NCI-H526 (cell line): ENCODE results near the gene TRAF1.

ENCODE experiments used
- DNase-seq, 2 experiments: peaks; one replicate each; lab custom pipeline; 2025; lab: John Stamatoyannopoulos, UW

Gene TRAF1

GRCh38 chr9:120905315-120906164, 21.1 kb downstream of the TRAF1 start:
- no peak for DNase-seq

GRCh38 chr9:120904978-120905301, 21.7 kb downstream of the TRAF1 start:
- no peak for DNase-seq

GRCh38 chr9:120904061-120904977, 22.3 kb downstream of the TRAF1 start:
- no peak for DNase-seq

DNA sequence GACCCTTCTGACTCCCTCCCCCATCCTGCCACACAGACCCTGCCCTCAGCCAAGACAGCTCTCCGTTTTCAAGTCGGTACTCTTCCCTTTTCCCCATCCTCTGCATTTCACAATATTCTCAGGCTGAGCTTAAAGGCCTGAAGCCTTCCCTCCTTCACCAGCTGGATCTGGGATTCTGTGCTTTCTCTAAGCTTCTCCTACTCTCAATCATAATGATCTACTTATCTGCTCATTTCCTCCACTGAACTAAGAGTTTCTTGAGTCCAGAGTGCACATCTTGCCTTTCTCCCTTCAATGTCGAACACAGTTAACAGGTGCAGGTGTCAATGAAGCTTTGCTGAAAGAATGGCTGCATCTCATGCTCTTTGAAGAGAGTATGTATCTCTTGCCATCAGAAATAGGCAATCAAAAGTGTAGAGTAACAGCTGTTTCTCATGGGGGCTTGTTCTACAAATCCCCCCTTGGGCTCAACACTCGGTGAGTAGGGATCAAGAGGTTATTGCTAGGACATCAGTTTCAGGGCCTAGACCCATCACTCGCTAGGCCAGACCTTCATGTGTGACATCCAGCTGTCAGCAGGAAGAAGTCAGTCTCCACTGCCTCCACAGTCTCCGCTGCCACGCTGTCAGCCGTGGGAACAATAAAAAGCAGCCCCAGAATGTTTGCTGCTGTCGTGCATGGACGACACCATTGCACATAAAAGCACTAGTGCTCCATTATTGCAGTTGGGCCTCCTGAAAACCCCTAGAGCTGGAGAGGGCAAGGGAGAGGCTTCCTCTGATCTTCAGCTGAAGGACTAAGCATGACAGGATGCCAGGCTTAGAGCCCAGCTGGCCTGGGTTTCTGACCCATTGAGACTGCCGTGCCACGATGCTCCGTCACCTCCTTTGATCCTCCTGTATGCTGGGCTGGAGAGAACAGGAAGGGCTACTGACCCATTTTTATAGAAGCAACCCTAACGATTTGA, 23.7 kb downstream of the TRAF1 start:
- no peak for DNase-seq

DNA sequence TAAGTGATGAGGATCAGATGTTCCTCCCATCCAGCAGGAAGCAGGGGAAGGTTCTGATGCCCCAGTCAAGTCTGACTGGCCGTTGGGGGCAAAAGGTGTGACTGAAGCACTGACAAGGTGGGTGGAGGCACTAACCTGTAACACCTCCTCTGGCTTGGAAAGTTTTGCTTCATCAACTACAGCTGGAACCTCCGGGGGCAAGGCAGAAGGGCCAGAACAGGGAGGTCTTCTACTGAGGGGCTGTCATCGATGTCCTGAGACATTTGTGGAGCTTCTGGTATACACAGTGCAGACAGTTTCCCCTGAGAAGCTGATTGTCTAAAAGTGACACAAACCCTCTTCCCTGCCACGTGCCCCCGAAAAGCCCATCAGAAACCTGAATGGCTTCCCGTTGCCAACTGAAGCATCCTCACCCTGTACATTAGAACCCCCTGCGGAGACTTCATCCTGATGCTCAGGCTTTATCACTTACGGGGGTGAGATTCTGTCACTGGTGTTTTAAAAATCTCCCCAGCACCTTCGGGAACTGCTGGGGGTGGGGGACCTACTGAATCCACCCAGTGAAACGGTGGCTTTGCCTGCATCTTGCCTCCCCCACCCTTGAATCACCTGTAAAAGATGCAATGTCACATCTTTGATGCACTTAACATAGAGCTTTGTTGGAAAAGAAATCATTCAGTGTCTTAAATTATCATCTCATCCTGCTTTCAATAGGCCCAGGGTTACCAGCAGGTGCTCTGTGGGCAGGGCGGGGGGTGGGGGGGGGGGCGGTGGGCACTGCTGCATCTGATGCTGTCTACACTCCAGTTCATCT, 24.6 kb downstream of the TRAF1 start:
- no peak for DNase-seq

DNA sequence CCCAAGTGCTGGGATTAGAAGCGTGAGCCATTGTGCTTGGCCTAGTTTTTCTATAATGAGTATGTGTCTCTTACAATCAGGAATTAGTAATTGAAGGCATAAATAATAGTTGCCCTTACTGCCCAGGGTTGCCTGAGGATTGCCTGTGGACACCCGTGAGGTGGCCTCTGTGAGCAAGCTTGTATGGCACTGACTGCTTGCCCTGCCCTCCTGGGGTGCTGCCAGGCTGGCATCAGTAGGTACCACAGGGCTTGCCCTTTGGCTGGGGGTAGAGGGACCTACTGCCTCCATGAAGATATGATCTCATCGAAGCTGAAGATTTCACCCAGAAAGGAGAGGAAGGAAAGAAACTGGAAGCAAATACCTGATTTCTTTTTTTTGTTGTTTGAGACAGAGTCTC, 25.8 kb downstream of the TRAF1 start:
- DNase-seq: no peak

DNA sequence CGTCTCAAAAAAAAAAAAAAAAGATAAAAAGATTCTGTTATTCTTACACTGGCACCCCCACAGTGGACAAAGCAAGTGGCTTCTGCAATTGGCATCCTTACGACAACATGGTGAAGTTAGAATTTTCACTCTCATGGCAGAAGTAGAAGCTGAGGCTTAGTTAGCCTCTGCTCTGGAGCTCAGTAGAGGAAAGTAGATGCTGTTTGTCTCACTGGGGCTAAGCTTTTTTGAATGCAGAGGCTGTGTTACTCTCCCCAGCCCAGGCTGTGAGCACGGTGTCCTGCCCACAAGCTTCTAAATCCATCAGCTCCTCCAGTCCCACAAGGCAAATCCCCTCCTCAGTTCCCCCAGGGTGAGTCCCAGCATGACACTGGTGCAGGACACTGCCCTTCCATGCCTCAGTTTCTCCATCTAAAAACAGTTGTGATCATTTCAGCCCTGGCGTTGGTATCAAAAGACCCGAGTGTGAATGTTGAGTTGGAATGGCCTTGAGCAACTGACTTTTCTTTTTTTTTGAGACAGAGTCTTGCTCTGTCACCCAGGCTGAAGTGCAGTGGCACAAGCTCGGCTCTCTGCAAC, 27.0 kb downstream of the TRAF1 start:
- DNase-seq: no peak

DNA sequence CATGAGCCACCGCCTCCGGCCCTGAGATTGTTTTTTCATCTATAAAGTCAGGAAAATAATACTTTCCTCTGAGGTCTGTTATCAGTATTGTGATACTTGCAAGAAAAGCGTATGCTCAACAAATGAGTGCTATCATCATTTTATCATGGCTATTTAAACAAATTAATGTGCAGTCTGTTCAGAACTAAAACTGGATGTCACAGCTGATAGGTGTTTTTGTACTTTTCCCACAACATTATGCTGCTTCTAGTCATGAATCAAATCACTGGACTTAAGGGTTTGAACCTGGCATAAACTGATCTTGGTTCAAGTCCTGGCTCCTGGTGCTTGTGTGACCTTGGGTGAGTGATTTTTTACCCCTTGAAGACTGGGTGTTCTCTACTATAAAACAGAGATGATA, 28.2 kb downstream of the TRAF1 start:
- DNase-seq: no peak

GRCh38 chr9:120895951-120896350, 30.6 kb downstream of the TRAF1 start:
- DNase-seq: no peak

GRCh38 chr9:120894321-120895148, 32.1 kb downstream of the TRAF1 start:
- no peak for DNase-seq

- DNase-seq: no peak
These were observed 32.8 kb downstream of the TRAF1 start for GRCh38 chr9:120893611-120894307.

DNA sequence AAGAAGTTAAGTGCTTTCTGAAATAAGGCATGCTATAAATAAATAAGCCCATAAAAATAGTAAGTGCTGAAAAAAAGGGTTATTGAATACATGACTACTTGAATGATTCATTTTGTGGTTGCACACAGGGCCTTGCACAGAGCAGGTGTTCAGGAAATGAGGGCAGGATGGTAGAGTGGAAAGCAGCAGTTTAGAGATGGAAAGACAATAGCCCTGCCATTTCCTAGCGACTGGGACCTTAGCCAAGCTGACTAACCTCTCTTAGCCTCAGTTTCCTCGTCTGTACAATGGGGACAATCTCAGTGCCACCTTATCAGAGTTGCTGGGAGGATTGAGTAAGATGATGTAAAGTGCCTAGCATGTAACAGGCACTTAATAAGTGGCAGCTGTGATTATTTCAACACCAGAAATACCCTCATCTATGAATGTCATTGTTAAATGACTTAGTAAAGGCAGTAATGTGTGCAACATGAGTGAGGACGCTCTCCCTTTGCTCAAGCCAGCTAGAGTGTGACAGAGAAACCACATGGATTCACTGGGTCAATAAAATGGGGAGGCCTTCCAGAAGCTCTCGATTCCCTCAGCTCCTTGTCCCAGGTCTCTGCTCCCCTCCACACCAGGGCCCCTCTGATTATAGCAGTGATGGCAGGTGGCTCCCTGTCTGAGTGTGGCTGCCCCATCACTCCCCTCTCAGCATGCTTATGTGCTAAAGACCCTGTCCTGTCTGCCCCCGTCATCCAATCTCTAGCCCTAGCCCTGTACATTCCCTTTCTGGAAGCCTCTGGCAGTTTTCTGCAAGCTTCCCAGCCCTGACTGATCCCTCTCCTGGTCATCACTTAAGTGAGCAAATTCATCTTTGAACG, 33.6 kb downstream of the TRAF1 start:
- no peak for DNase-seq

GRCh38 chr9:120891884-120892747, 34.5 kb downstream of the TRAF1 start:
- DNase-seq: no peak

DNA sequence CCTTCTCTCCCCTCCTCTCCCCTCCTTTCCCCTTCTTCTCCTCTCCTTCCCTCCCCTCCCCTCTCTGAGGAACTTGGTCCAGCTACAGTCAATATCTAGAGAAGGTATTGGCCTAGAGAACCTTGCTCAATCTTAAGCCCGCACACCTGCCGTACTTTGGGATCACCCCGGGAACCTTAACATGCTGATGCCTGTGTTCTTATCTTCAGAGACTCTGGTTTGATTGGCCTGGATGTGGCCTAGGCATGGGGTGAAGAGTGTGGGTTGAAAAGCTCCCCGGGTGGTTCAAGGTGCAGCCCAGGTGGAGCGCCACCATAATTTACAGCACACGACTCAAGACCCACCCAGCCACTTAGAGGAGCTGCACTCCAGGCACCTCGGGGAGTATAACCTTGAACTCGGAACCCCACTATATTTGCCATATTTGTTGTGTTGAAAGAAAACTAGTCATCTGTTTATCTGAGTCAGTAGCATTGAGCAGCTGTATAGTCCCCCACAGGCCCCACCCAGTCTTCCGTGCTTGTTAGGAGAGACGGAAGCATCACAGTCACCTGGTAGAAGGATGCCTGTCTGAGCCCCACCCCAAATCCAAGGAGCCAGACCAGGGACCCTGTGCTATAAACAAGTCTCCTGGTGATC, 35.2 kb downstream of the TRAF1 start:
- DNase-seq: no peak

DNA sequence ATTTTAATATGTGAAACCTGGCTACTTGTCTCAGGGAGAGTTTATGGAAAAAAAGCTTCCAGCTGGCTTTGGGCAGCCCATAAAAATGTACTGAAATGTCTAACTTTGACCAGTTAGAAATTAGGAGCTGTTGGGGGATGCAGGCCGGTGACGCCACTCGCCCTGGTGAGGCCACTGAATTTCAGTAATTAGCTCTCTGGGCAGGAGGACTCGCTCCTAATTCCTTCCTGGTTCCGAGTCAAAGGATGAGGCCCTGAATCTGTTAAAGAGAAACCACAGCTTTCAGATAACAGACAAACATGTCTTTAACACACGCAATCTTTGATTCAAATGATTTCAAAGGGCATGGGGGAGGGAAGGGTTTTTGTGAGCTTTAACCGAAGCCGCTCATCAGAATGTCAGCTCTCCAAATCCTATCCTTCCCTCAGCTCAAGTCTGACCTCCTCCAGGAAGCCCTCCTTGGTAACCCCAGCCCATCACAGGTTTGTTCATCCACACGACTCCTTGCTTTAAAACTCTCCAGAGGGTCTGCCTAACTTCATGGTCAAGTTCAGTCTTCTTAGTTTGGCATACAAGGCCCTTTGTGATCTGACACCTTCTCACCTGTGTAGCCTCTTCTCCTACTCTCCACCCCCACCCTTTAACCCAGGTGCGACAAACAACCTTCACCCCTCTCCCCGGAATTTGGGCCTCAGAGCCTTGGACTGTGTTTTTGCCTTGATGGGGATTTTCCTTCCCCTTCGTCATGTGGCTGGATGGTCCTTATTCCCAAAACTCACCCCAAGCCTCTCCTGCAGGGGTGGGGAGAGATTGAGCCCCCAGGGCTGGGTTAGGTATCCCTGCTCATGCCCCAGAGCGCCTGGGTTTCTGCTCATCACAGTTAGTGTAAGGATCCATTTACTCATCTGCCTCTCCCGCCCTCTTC, 36.0 kb downstream of the TRAF1 start:
- no peak for DNase-seq
